ENCODE measurements around the gene CARD9. TPM values are rescaled to one million over a fixed set of nuclear protein-coding genes. Genes with fewer than 3 reads are reported as not detected.
A peak's percentile ranks its signal among the peaks of the same experiment; 100 is the strongest.

CARD9 gene
- total RNA-seq, 4 donors from 2014 or later = 0.27 to 1.5 (median 0.74) TPM

- 52 to 65% methylated on average over 8 to 20 of the region's 43 CpGs for WGBS, 2 donors
- intact Hi-C loops (cut with DNase I) = no loop called here
- TF ChIP-seq POLR2A (IDR thresholded peaks at IDR 0.05) (no peak), CTCF (IDR thresholded peaks at IDR 0.05) (peak in 4 of 6 experiments; percentile 20 to 50 (median 38))
- Histone ChIP-seq H3K4me3 (replicated peaks in 1 of 3) (no peak overlapping the region), H3K4me1 (peaks cover 4 to 31% of the 10 kb centered on the region in 2 donors), H3K27me3 (no peaks in the 10 kb centered on the region), H3K36me3 (no peaks in the 10 kb centered on the region), H3K9me3 (no peaks in the 10 kb centered on the region), H3K27ac (no peak overlapping the region)
- peak; percentile 65 to 74 for DNase-seq
Observed at GRCh38 chr9:136345281-136346156, 27.9 kb downstream of the CARD9 start.

- H3K4me1 ChIP-seq = peaks cover 4 to 31% of the 10 kb centered on the region in 2 donors
- no peaks in the 10 kb centered on the region for H3K9me3 ChIP-seq
- TF ChIP-seq CTCF (IDR thresholded peaks at IDR 0.05) = no peak
- no peak for TF ChIP-seq POLR2A (IDR thresholded peaks at IDR 0.05)
- H3K27me3 ChIP-seq = no peaks in the 10 kb centered on the region
- intact Hi-C loops (cut with DNase I) = no loop called here
- no peak overlapping the region for H3K4me3 ChIP-seq (replicated peaks in 1 of 3)
- WGBS, 2 donors = 77 to 86% methylated on average over 20 to 21 of the region's 21 CpGs
- no peak overlapping the region for H3K27ac ChIP-seq
- DNase-seq = no peak
- no peaks in the 10 kb centered on the region for H3K36me3 ChIP-seq
Observed at GRCh38 chr9:136344544-136345280, 28.8 kb downstream of the CARD9 start.

GRCh38 chr9:136343884-136344269 lies 29.6 kb downstream of the CARD9 start:
- Histone ChIP-seq H3K4me1 (peaks cover 4 to 31% of the 10 kb centered on the region in 2 donors), H3K36me3 (no peaks in the 10 kb centered on the region), H3K9me3 (no peaks in the 10 kb centered on the region), H3K27me3 (no peaks in the 10 kb centered on the region), H3K27ac (no peak overlapping the region), H3K4me3 (replicated peaks in 1 of 3) (no peak overlapping the region)
- intact Hi-C loops (cut with DNase I) = no loop called here
- TF ChIP-seq POLR2A (IDR thresholded peaks at IDR 0.05) (no peak), CTCF (IDR thresholded peaks at IDR 0.05) (no peak)
- WGBS, 2 donors = 92 to 93% methylated on average over 23 to 24 of the region's 24 CpGs
- DNase-seq = no peak

GRCh38 chr9:136343121-136343883 lies 30.2 kb downstream of the CARD9 start:
- no peak overlapping the region for H3K27ac ChIP-seq
- 50 to 69% methylated on average over 10 to 15 of the region's 23 CpGs for WGBS, 2 donors
- DNase-seq = no peak
- H3K4me3 ChIP-seq (replicated peaks in 1 of 3) = no peak overlapping the region
- no peaks in the 10 kb centered on the region for H3K36me3 ChIP-seq
- no peaks in the 10 kb centered on the region for H3K9me3 ChIP-seq
- no peak for TF ChIP-seq POLR2A (IDR thresholded peaks at IDR 0.05)
- no peak for TF ChIP-seq CTCF (IDR thresholded peaks at IDR 0.05)
- peaks cover 4 to 31% of the 10 kb centered on the region in 2 donors for H3K4me1 ChIP-seq
- intact Hi-C loops (cut with DNase I) = no loop called here
- no peaks in the 10 kb centered on the region for H3K27me3 ChIP-seq

Data from thyroid gland (tissue), 4 donors.